ENCODE data around the gene CXCL13.

DNA sequence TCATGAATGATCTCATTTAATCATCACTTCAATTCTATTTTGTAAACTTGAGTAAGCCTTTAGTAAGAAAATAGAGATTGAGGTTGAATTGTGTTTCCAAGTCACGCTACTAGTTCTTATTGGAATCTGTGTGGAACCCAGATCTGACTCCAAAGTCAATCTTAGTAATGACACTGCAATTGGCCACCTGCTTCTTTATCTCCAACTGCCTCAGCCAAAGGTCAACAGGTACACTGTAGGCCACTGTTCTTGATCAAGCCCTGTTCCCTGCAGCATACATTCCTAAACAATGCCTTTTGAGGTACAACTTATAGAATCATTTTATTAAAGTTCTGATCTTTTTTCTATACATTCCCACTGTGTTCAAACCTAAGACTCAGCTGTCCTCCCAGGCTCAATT is 45.5 kb upstream of the CXCL13 start:
- TF ChIP-seq CTCF (IDR thresholded peaks at IDR 0.05; ENCODE audit: low read depth, low read length, missing input control) (no peak), TAF1 (conservative IDR thresholded peaks at IDR 0.05) (no peak), SP1 (IDR thresholded peaks at IDR 0.05) (peak; percentile 45), REST (IDR thresholded peaks at IDR 0.05) (peak; percentile 49), YY1 (IDR thresholded peaks at IDR 0.05) (peak; percentile 48), GABPA (IDR thresholded peaks at IDR 0.05 in 1 of 2, conservative IDR thresholded peaks at IDR 0.05 in 1 of 2) (no peak)
- TF ChIP-seq, protein P1, sequence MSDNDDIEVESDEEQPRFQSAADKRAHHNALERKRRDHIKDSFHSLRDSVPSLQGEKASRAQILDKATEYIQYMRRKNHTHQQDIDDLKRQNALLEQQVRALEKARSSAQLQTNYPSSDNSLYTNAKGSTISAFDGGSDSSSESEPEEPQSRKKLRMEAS (IDR thresholded peaks at IDR 0.05), result peak; percentile 77
